Erythroblast (primary cell): ENCODE data around the gene SPRR1B.

Experiments
- GATA1 ChIP-seq: IDR thresholded peaks from 2 replicates; pipeline ENCODE4 v1.6.1; 2011; ENCODE audit warnings: low read depth, mild to moderate bottlenecking, control low read depth, low read length, moderate library complexity
- POLR2A ChIP-seq: IDR thresholded peaks from 2 replicates; pipeline ENCODE4 v1.6.1; 2011; ENCODE audit warnings: mild to moderate bottlenecking, low read length

- TF ChIP-seq POLR2A (no peak), GATA1 (no peak)
Measured at GRCh38 chr1:153023109-153023508, 7.9 kb upstream of the SPRR1B start.
